Stimulated activated CD4-positive, alpha-beta T cell treated with anti-CD3 and anti-CD28 coated beads, Interleukin-4, amount 100 ng/mL, for 1 hour (primary cell): ENCODE results near the gene PURA.
"Not testable (repeated sequence)": the region's sequence is repeated elsewhere in the genome, so short reads cannot be mapped to it uniquely, and the experiment has no call there.

Experiments
- DNase-seq: peaks from one replicate; pipeline ENCODE4 v3.0.0-alpha.2; 2020

Gene PURA

GRCh38 chr5:140141241-140141640, 27.3 kb downstream of the PURA start:
- DNase-seq, result no peak

GRCh38 chr5:140142246-140142645, 28.3 kb downstream of the PURA start:
- no peak for DNase-seq

GRCh38 chr5:140142856-140143255, 28.9 kb downstream of the PURA start:
- no peak for DNase-seq

GRCh38 chr5:140143521-140144258, 29.8 kb downstream of the PURA start:
- no peak for DNase-seq

- no peak for DNase-seq
These were observed 31.3 kb downstream of the PURA start for GRCh38 chr5:140145256-140145655.

GRCh38 chr5:140145818-140146522, 32.1 kb downstream of the PURA start:
- DNase-seq, result peak; percentile 64

GRCh38 chr5:140146523-140146842, 32.6 kb downstream of the PURA start:
- no peak for DNase-seq

- no peak for DNase-seq
These were observed 33.6 kb downstream of the PURA start for GRCh38 chr5:140147460-140147859.

- no peak for DNase-seq
These were observed 34.6 kb downstream of the PURA start for GRCh38 chr5:140148508-140148907.

GRCh38 chr5:140150201-140150600, 36.3 kb downstream of the PURA start:
- no peak for DNase-seq

GRCh38 chr5:140151144-140152021, 37.5 kb downstream of the PURA start:
- DNase-seq, result no peak

GRCh38 chr5:140152022-140152999, 38.4 kb downstream of the PURA start:
- DNase-seq, result no peak

GRCh38 chr5:140153255-140153654, 39.3 kb downstream of the PURA start:
- no peak for DNase-seq

- no peak for DNase-seq
These were observed 40.0 kb downstream of the PURA start for GRCh38 chr5:140153905-140154304.

- not testable (repeated sequence) for DNase-seq
These were observed 40.9 kb downstream of the PURA start for GRCh38 chr5:140154710-140155381.

- DNase-seq, result peak; percentile 85
These were observed 43.3 kb downstream of the PURA start for GRCh38 chr5:140157032-140157781.

- DNase-seq, result no peak
These were observed 45.4 kb downstream of the PURA start for GRCh38 chr5:140159014-140159927.

- no peak for DNase-seq
These were observed 48.4 kb downstream of the PURA start for GRCh38 chr5:140162275-140162674.

GRCh38 chr5:140162781-140163180, 48.9 kb downstream of the PURA start:
- DNase-seq, result no peak
